Measurements from ENCODE around the gene DDN. TPM values are rescaled to one million over a fixed set of nuclear protein-coding genes. Genes with fewer than 3 reads are reported as not detected.

DDN gene
- polyA plus RNA-seq, 1 experiment: 0.07 TPM

GRCh38 chr12:48972213-48972951 lies 26.8 kb downstream of the DDN start:
- H3K27me3 ChIP-seq (ENCODE audit: control insufficient read depth, insufficient read depth, low read length): peaks cover 12% of the 10 kb centered on the region
- CTCF ChIA-PET: interaction anchor here (0.8 to 30.1 kb wide), 6 partner anchors 8 to 119 kb away, joined by 3 to 757 read pairs (median 4); partner anchors contain the start of genes ARF3 and DDN
- peak; percentile 35; the same call in 1 of the 2 replicates for TF ChIP-seq CTCF (IDR thresholded peaks at IDR 0.05; ENCODE audit: insufficient read depth, low read depth, low read length)
- DNase-seq (ENCODE audit: low read depth): no peak
- no peak overlapping the region for H3K4me3 ChIP-seq (ENCODE audit: low read depth, low read length)
- POLR2A ChIA-PET: no interaction called here
- H3K36me3 ChIP-seq (ENCODE audit: control insufficient read depth, insufficient read depth, low read length): no peaks in the 10 kb centered on the region

GRCh38 chr12:48970702-48971334 lies 28.4 kb downstream of the DDN start:
- H3K27me3 ChIP-seq (ENCODE audit: control insufficient read depth, insufficient read depth, low read length): peaks cover 12% of the 10 kb centered on the region
- no peaks in the 10 kb centered on the region for H3K36me3 ChIP-seq (ENCODE audit: control insufficient read depth, insufficient read depth, low read length)
- TF ChIP-seq CTCF (IDR thresholded peaks at IDR 0.05; ENCODE audit: insufficient read depth, low read depth, low read length): no peak
- CTCF ChIA-PET: interaction anchor here (1.0 to 30.1 kb wide), 4 partner anchors 23 to 118 kb away, joined by 3 to 757 read pairs (median 4); partner anchors contain the start of gene DDN
- POLR2A ChIA-PET: interaction anchor here (0.7 kb wide), 1 partner anchor 17 kb away, joined by 9 read pairs; no protein-coding TSS in a partner anchor
- H3K4me3 ChIP-seq (ENCODE audit: low read depth, low read length): no peak overlapping the region
- DNase-seq (ENCODE audit: low read depth): no peak

- CTCF ChIA-PET: interaction anchor here (1.2 to 30.1 kb wide), 4 partner anchors 7 to 24 kb away, joined by 3 to 757 read pairs (median 48); partner anchors contain the start of genes ARF3, DDN and WNT1
- POLR2A ChIA-PET: no interaction called here
- Histone ChIP-seq H3K36me3 (ENCODE audit: control insufficient read depth, insufficient read depth, low read length) (no peaks in the 10 kb centered on the region), H3K4me3 (ENCODE audit: low read depth, low read length) (no peak overlapping the region), H3K27me3 (ENCODE audit: control insufficient read depth, insufficient read depth, low read length) (peaks cover 14% of the 10 kb centered on the region)
- no peak for TF ChIP-seq CTCF (IDR thresholded peaks at IDR 0.05; ENCODE audit: insufficient read depth, low read depth, low read length)
- no peak for DNase-seq (ENCODE audit: low read depth)
Observed at GRCh38 chr12:48969833-48970701, 29.1 kb downstream of the DDN start.

GRCh38 chr12:48969160-48969771 lies 29.9 kb downstream of the DDN start:
- H3K36me3 ChIP-seq (ENCODE audit: control insufficient read depth, insufficient read depth, low read length): no peaks in the 10 kb centered on the region
- no peak for TF ChIP-seq CTCF (IDR thresholded peaks at IDR 0.05; ENCODE audit: insufficient read depth, low read depth, low read length)
- peaks cover 14% of the 10 kb centered on the region for H3K27me3 ChIP-seq (ENCODE audit: control insufficient read depth, insufficient read depth, low read length)
- CTCF ChIA-PET: interaction anchor here (1.3 to 30.1 kb wide), 4 partner anchors 8 to 25 kb away, joined by 3 to 757 read pairs (median 48); partner anchors contain the start of genes ARF3, DDN and WNT1
- DNase-seq (ENCODE audit: low read depth): no peak
- POLR2A ChIA-PET: no interaction called here
- H3K4me3 ChIP-seq (ENCODE audit: low read depth, low read length): no peak overlapping the region
